GM12878 (cell line): ENCODE measurements around the gene REP15. TPM values are rescaled to one million over a fixed set of nuclear protein-coding genes. Genes with fewer than 3 reads are reported as not detected.

ENCODE experiments used
- ATAC-seq: fragments of 200-7000 bp; cut with Tn5 transposase; 3 replicates; pipeline ENCODE4 v1.9.1; 2020; ENCODE audit warnings: mild to moderate bottlenecking, moderate library complexity
- BruUV-seq: library from RNA; stranded (reverse); fragments of 400-500 nt; replicated peaks from 2 replicates; lab custom pipeline; 2021; lab: Mats Ljungman, UMichigan
- CTCF ChIA-PET: fragments of 300-600 bp; sonication (Branson Sonifier 250); formaldehyde crosslinking; extraction: SDS; loops from one replicate; lab custom pipeline; 2021; ENCODE audit warnings: inconsistent platforms; lab: Yijun Ruan, JAX
- POLR2A ChIA-PET: fragments of 350-600 bp; formaldehyde crosslinking; extraction: SDS; loops from one replicate; lab custom pipeline; 2021; ENCODE audit warnings: inconsistent platforms; lab: Charles Lee
- RAD21 ChIA-PET: fragments of 300-600 bp; sonication (Branson Sonifier 250); formaldehyde crosslinking; loops from one replicate; lab custom pipeline; 2023; ENCODE audit warnings: antibody characterized with exemption; ENCODE audit not compliant: unreplicated experiment; lab: Charles Lee
- SMC1A ChIA-PET: fragments of 300-600 bp; sonication (Branson Sonifier 250); formaldehyde crosslinking; loops from one replicate; lab custom pipeline; 2023; ENCODE audit not compliant: unreplicated experiment, uncharacterized antibody; lab: Charles Lee
- DNase-seq: peaks from one replicate; pipeline ENCODE4 v3.0.0-alpha.2; 2011; ENCODE audit warnings: low read depth, low spot score
- FAIRE-seq: peaks from 3 replicates; lab custom pipeline; 2011; peaks lifted over from hg19 to GRCh38; lab: Jason Lieb, UNC
- H2AFZ ChIP-seq: 2 replicates; pipeline ENCODE4 v1.6.0; 2011; ENCODE audit warnings: low read depth, low read length, control low read depth; ENCODE audit not compliant: control insufficient read depth
- H3K27ac ChIP-seq: 2 replicates; pipeline ENCODE4 v1.5.1; 2011; ENCODE audit warnings: control low read depth; ENCODE audit not compliant: control insufficient read depth, insufficient read depth
- H3K27me3 ChIP-seq, 2 experiments: replicated peaks in 1 of 2; 2 replicates each; pipeline versions ENCODE4 v1.6.0 to v1.6.1; 2011; ENCODE audit warnings: low read length in 1 of 2; ENCODE audit not compliant: control insufficient read depth in 2 of 2, insufficient read depth in 2 of 2
- H3K36me3 ChIP-seq, 2 experiments: 2 replicates each; pipeline ENCODE4 v1.5.1; 2011; ENCODE audit warnings: low read length in 1 of 2; ENCODE audit not compliant: control insufficient read depth in 2 of 2, insufficient read depth in 2 of 2
- H3K4me1 ChIP-seq: 2 replicates; pipeline ENCODE4 v1.6.1; 2011; ENCODE audit warnings: mild to moderate bottlenecking, low read length, moderate library complexity, mixed read lengths; ENCODE audit not compliant: control insufficient read depth, insufficient read depth
- H3K4me2 ChIP-seq: 2 replicates; pipeline ENCODE4 v1.6.0; 2011; ENCODE audit warnings: control low read depth; ENCODE audit not compliant: control insufficient read depth, insufficient read depth
- H3K4me3 ChIP-seq: fragments of 200-600 bp; sonication (generic); 2 replicates; pipeline ENCODE4 v1.5.1; 2016
- H3K79me2 ChIP-seq: 2 replicates; pipeline ENCODE4 v1.6.0; 2011; ENCODE audit warnings: low read length; ENCODE audit not compliant: control insufficient read depth, insufficient read depth
- H3K9ac ChIP-seq: 2 replicates; pipeline ENCODE4 v1.8.0; 2011; ENCODE audit warnings: low read length, control low read depth, mixed read lengths; ENCODE audit not compliant: control insufficient read depth, insufficient read depth
- H3K9me3 ChIP-seq: replicated peaks from 3 replicates; pipeline ENCODE4 v1.5.1; 2011; ENCODE audit warnings: mild to moderate bottlenecking, low read length; ENCODE audit not compliant: control insufficient read depth, insufficient read depth
- H4K20me1 ChIP-seq: 2 replicates; pipeline ENCODE4 v1.6.0; 2011; ENCODE audit not compliant: control insufficient read depth, insufficient read depth
- ETV6 ChIP-seq, 2 experiments: fragments of 450-650 bp in 1 of 2; IDR thresholded peaks in 1 of 2; conservative IDR thresholded peaks in 1 of 2; 2 replicates each; pipeline ENCODE4 v1.6.1; 2014; ENCODE audit warnings: antibody characterized with exemption in 1 of 2, borderline replicate concordance in 1 of 2, low read depth in 1 of 2, mild to moderate bottlenecking in 1 of 2, moderate library complexity in 1 of 2
- FOXM1 ChIP-seq: IDR thresholded peaks from 2 replicates; pipeline ENCODE4 v1.6.1; 2012; ENCODE audit warnings: low read depth, mild to moderate bottlenecking, inconsistent platforms, low read length, moderate library complexity
- MTA3 ChIP-seq: IDR thresholded peaks from 2 replicates; pipeline ENCODE4 v1.6.1; 2012; ENCODE audit warnings: low read length, inconsistent platforms, borderline replicate concordance
- PBX3 ChIP-seq: IDR thresholded peaks from 2 replicates; pipeline ENCODE4 v1.6.1; 2011; ENCODE audit warnings: mild to moderate bottlenecking, low read depth, low read length, moderate library complexity; ENCODE audit not compliant: insufficient replicate concordance
- POU2F2 ChIP-seq: IDR thresholded peaks from 3 replicates; pipeline ENCODE4 v1.6.1; 2011; ENCODE audit warnings: low read depth, mild to moderate bottlenecking, low read length, borderline replicate concordance
- RAD21 ChIP-seq: IDR thresholded peaks from 2 replicates; pipeline ENCODE4 v1.6.1; 2011; ENCODE audit warnings: mild to moderate bottlenecking, low read depth, low read length, moderate library complexity; ENCODE audit not compliant: insufficient read depth
- SIX5 ChIP-seq: IDR thresholded peaks from 2 replicates; pipeline ENCODE4 v1.6.1; 2011; ENCODE audit warnings: mild to moderate bottlenecking, low read depth, low read length, moderate library complexity; ENCODE audit not compliant: severe bottlenecking
- SMC3 ChIP-seq: IDR thresholded peaks from 2 replicates; pipeline ENCODE4 v1.6.1; 2011; ENCODE audit warnings: low read length, improper control_type of control experiment, borderline replicate concordance
- ZNF274 ChIP-seq: IDR thresholded peaks from one replicate; pipeline ENCODE4 v1.8.0; 2011; ENCODE audit not compliant: insufficient read length, insufficient read depth
- WGBS: methylation state at CpG from one replicate; pipeline ENCODE4 v1.1.6; 2016; ENCODE audit warnings: low lambda C conversion rate; ENCODE audit not compliant: insufficient replicate concordance, insufficient coverage; ENCODE audit errors: missing lambda C conversion rate; 5-methylcytosine and 5-hydroxymethylcytosine counted together
- in situ Hi-C: fragments of 300-500 bp; cut with MboI; formaldehyde crosslinking; loops from 9 replicates; pipeline ENCODE4 v1.14.3; 2018; ENCODE audit warnings: mixed read lengths
- intact Hi-C: fragments of 100-400 bp; cut with micrococcal nuclease; formaldehyde crosslinking; loops from one replicate; pipeline ENCODE4 v1.14.2; 2022; ENCODE audit not compliant: unreplicated experiment
- polyA plus RNA-seq, 11 experiments: library from polyadenylated mRNA; depleted of rRNA in 4 of 11; unstranded in 6 of 11; stranded (reverse) in 5 of 11; fragments of >200 nt; fragmentation: Nextera tagmentation in 4 of 11; fragmentation: Illumina TruSeq in 1 of 11; extraction: Ambion mirVana in 4 of 11; extraction: Trizol in 1 of 11; gene quantifications; 1 replicate in 1 of 11; 2 replicates in 10 of 11; pipeline versions ENCODE4 v1.2.1 to v1.2.3, GENCODE V29; 2011 to 2016; ENCODE audit warnings: inconsistent platforms in 2 of 11, missing spikeins in 2 of 11, low read depth in 1 of 11
- total RNA-seq, 4 experiments: library from RNA; depleted of rRNA in 3 of 4; stranded (reverse); fragments of >200 nt in 3 of 4; fragmentation: Illumina TruSeq in 1 of 4; extraction: Trizol in 1 of 4; gene quantifications; 2 replicates each; pipeline versions ENCODE4 v1.2.1 to v1.2.3, GENCODE V29; 2013 to 2021
- TF ChIP-seq, protein P1 (sequence below), 3 experiments: IDR thresholded peaks in 2 of 3; conservative IDR thresholded peaks in 1 of 3; 2 replicates each; pipeline ENCODE4 v1.5.1; 2011; ENCODE audit warnings: low read depth in 3 of 3, low read length in 3 of 3, mild to moderate bottlenecking in 3 of 3, control low read depth in 2 of 3, moderate library complexity in 2 of 3, inconsistent platforms in 1 of 3, mixed read lengths in 1 of 3; ENCODE audit not compliant: control insufficient read depth in 2 of 3, insufficient read depth in 1 of 3; ENCODE audit errors: extremely low read depth in 1 of 3

REP15 gene
- total and polyA plus RNA-seq, 10 of the 15 experiments (the other 5 are each of a cell fraction or from before 2014, with no cell fraction given) = not detected

GRCh38 chr12:27651201-27651600, 45.0 kb upstream of the REP15 start:
- H3K9me3 ChIP-seq = no peaks in the 10 kb centered on the region
- peak; percentile 7 for FAIRE-seq
- no peak overlapping the region for H3K9ac ChIP-seq
- CTCF ChIA-PET = interaction anchor here (1.3 to 1.6 kb wide), 3 partner anchors 16 to 226 kb away, joined by 3 to 6 read pairs (median 3); no protein-coding TSS in a partner anchor
- H3K36me3 ChIP-seq = 0 out of 4 replicates have a peak, but pooled peaks cover 0 to 3% of the 10 kb centered on the region in 2 experiments
- ATAC-seq = no peak
- BruUV-seq = no TSS peak
- no peaks in the 10 kb centered on the region for H3K27me3 ChIP-seq
- no peak overlapping the region for H3K4me3 ChIP-seq
- H3K4me1 ChIP-seq = peaks cover 5% of the 10 kb centered on the region; the same call in 1 of the 2 replicates
- POLR2A ChIA-PET = interaction anchor here (0.7 kb wide), 1 partner anchor 169 kb away, joined by 3 read pairs; no protein-coding TSS in a partner anchor
- 44% methylated on average over 1 of the region's 1 CpG for WGBS
- DNase-seq = no peak
- intact Hi-C loops = no loop called here
- RAD21 ChIA-PET = interaction anchor here (2.1 kb wide), 1 partner anchor 217 kb away, joined by 10 read pairs; no protein-coding TSS in a partner anchor
- SMC1A ChIA-PET = no interaction called here
- H3K27ac ChIP-seq = no peak overlapping the region
- no peaks in the 10 kb centered on the region for H4K20me1 ChIP-seq
- H2AFZ ChIP-seq = no peak overlapping the region
- H3K4me2 ChIP-seq = no peak overlapping the region
- no peaks in the 10 kb centered on the region for H3K79me2 ChIP-seq
- in situ Hi-C loops = loop anchor here (25.0 kb wide), 1 partner anchor 214 kb away; the partner anchor contains the start of gene SMCO2
- TF ChIP-seq PBX3 = no peak

GRCh38 chr12:27652174-27652763, 44.0 kb upstream of the REP15 start:
- H3K4me2 ChIP-seq = no peak overlapping the region
- H3K27me3 ChIP-seq = no peaks in the 10 kb centered on the region
- no peaks in the 10 kb centered on the region for H4K20me1 ChIP-seq
- ChIA-PET CTCF (interaction anchor here (0.7 to 2.0 kb wide), 15 partner anchors 8 to 268 kb away, joined by 3 to 23 read pairs (median 4); partner anchors contain the start of gene PPFIBP1), SMC1A (interaction anchor here (0.7 to 2.0 kb wide), 7 partner anchors 121 to 327 kb away, joined by 3 to 16 read pairs (median 3); no protein-coding TSS in a partner anchor), POLR2A (no interaction called here), RAD21 (interaction anchor here (1.2 to 2.1 kb wide), 3 partner anchors 26 to 218 kb away, joined by 3 to 10 read pairs (median 4); no protein-coding TSS in a partner anchor)
- H3K9me3 ChIP-seq = no peaks in the 10 kb centered on the region
- intact Hi-C loops = loop anchor here (1.0 to 2.0 kb wide), 3 partner anchors 117 to 268 kb away; no protein-coding TSS in a partner anchor
- peak; percentile 8 for DNase-seq
- in situ Hi-C loops = loop anchor here (25.0 kb wide), 1 partner anchor 215 kb away; the partner anchor contains the start of gene SMCO2
- no peak overlapping the region for H3K9ac ChIP-seq
- no peak overlapping the region for H3K4me3 ChIP-seq
- H3K4me1 ChIP-seq = peaks cover 5% of the 10 kb centered on the region; the same call in 1 of the 2 replicates
- H3K36me3 ChIP-seq = 0 out of 4 replicates have a peak, but pooled peaks cover 0 to 3% of the 10 kb centered on the region in 2 experiments
- no peak overlapping the region for H3K27ac ChIP-seq
- no peak overlapping the region for H2AFZ ChIP-seq
- peak; percentile 41 for FAIRE-seq
- BruUV-seq = no TSS peak
- H3K79me2 ChIP-seq = no peaks in the 10 kb centered on the region
- WGBS = 40% methylated on average over 1 of the region's 1 CpG
- ATAC-seq = peak; percentile 71
- TF ChIP-seq FOXM1 (0 out of 2 replicates have a peak, but pooled peaks have one; percentile 44), SMC3 (peak; percentile 59; the same call in 1 of the 2 replicates), RAD21 (peak; percentile 90), MTA3 (no peak), ZNF274 (no peak), POU2F2 (no peak), ETV6 (conservative IDR thresholded peaks at IDR 0.05 in 1 of 2, IDR thresholded peaks at IDR 0.05 in 1 of 2; ENCODE audit: borderline replicate concordance in 1 of 2, low read depth in 1 of 2) (no peak), SIX5 (no peak)
- TF ChIP-seq, protein P1, sequence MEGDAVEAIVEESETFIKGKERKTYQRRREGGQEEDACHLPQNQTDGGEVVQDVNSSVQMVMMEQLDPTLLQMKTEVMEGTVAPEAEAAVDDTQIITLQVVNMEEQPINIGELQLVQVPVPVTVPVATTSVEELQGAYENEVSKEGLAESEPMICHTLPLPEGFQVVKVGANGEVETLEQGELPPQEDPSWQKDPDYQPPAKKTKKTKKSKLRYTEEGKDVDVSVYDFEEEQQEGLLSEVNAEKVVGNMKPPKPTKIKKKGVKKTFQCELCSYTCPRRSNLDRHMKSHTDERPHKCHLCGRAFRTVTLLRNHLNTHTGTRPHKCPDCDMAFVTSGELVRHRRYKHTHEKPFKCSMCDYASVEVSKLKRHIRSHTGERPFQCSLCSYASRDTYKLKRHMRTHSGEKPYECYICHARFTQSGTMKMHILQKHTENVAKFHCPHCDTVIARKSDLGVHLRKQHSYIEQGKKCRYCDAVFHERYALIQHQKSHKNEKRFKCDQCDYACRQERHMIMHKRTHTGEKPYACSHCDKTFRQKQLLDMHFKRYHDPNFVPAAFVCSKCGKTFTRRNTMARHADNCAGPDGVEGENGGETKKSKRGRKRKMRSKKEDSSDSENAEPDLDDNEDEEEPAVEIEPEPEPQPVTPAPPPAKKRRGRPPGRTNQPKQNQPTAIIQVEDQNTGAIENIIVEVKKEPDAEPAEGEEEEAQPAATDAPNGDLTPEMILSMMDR (IDR thresholded peaks at IDR 0.05 in 2 of 3, conservative IDR thresholded peaks at IDR 0.05 in 1 of 3; ENCODE audit: control insufficient read depth in 2 of 3, extremely low read depth in 1 of 3, insufficient read depth in 1 of 3, low read depth in 3 of 3, low read length in 3 of 3) = peak; percentile 77 to 81 (median 80)
